ENCODE results near the gene RAMP1.

RAMP1 gene

GRCh38 chr2:237900891-237901831, 41.7 kb downstream of the RAMP1 start:
- TF ChIP-seq CTCF (IDR thresholded peaks at IDR 0.05; ENCODE audit: insufficient read depth, low read depth, low read length, missing control alignments) = no peak
- no peak for DNase-seq (ENCODE audit: low read depth)

GRCh38 chr2:237901932-237902850, 42.8 kb downstream of the RAMP1 start:
- no peak for DNase-seq (ENCODE audit: low read depth)
- TF ChIP-seq CTCF (IDR thresholded peaks at IDR 0.05; ENCODE audit: insufficient read depth, low read depth, low read length, missing control alignments) = no peak
- H3K4me3 ChIP-seq (ENCODE audit: low read depth, low read length) = no peak overlapping the region

More at GRCh38 chr2:237900891-237901831, 41.7 kb downstream of the RAMP1 start:
- H3K4me3 ChIP-seq (ENCODE audit: low read depth, low read length) = no peak overlapping the region

- DNase-seq (ENCODE audit: low read depth) = peak; percentile 61
- TF ChIP-seq CTCF (IDR thresholded peaks at IDR 0.05; ENCODE audit: insufficient read depth, low read depth, low read length, missing control alignments) = no peak
- no peak overlapping the region for H3K4me3 ChIP-seq (ENCODE audit: low read depth, low read length)
Observed at GRCh38 chr2:237904831-237905599, 45.6 kb downstream of the RAMP1 start.

- no peak overlapping the region for H3K4me3 ChIP-seq (ENCODE audit: low read depth, low read length)
- DNase-seq (ENCODE audit: low read depth) = no peak
- no peak for TF ChIP-seq CTCF (IDR thresholded peaks at IDR 0.05; ENCODE audit: insufficient read depth, low read depth, low read length, missing control alignments)
Observed at GRCh38 chr2:237907144-237907543, 47.7 kb downstream of the RAMP1 start.

- DNase-seq (ENCODE audit: low read depth) = no peak
- H3K4me3 ChIP-seq (ENCODE audit: low read depth, low read length) = no peak overlapping the region
- TF ChIP-seq CTCF (IDR thresholded peaks at IDR 0.05; ENCODE audit: insufficient read depth, low read depth, low read length, missing control alignments) = no peak
Observed at GRCh38 chr2:237909075-237909695, 49.8 kb downstream of the RAMP1 start.

Measured in GM12865 (cell line).